ENCODE measurements around the gene BTBD2.

DNA sequence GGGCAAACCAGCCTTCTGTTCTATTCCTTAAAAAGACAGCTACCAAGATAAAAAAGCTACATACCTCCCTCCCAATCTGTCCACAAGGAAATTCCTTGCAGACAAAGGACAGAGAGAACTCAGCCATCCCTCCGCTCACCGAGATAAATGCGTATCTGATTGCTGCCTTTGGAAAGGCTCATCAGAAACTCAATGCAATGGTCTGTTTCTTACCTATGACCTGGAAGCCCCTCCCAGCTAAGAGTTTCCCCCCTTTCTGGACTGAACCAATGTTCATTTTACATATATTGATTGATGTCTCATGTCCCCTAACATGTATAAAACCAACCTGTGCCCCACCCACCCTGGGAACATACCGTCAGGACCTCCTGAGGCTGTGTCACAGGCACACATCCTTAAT lies 11.6 kb downstream of the BTBD2 start:
- no peak for TF ChIP-seq POLR2A (IDR thresholded peaks at IDR 0.05)
- no peak for TF ChIP-seq CTCF (IDR thresholded peaks at IDR 0.05)
- TF ChIP-seq POLR2AphosphoS5 (IDR thresholded peaks at IDR 0.05): no peak
